Cardiac muscle cell (in vitro differentiated cells and primary cell): Measurements from ENCODE around the gene LPAR1. TPM values are rescaled to one million over a fixed set of nuclear protein-coding genes. Genes with fewer than 3 reads are reported as not detected.

Experiments
- DNase-seq, 2 donors: peaks; one replicate each; pipeline versions ENCODE4 v3.0.0 to v3.0.0-alpha.2; 2010 to 2017; ENCODE audit warnings: low read depth in 1 of 2, low spot score in 1 of 2
- H3K27ac ChIP-seq: fragments of 200-600 bp; sonication (generic); 2 replicates; pipeline ENCODE4 v1.5.1; 2016
- H3K27me3 ChIP-seq: fragments of 200-600 bp; sonication (generic); 2 replicates; pipeline ENCODE4 v1.6.0; 2016; ENCODE audit warnings: control low read depth
- H3K36me3 ChIP-seq: fragments of 200-600 bp; sonication (generic); 2 replicates; pipeline ENCODE4 v1.5.1; 2016; ENCODE audit warnings: control low read depth
- H3K4me1 ChIP-seq: fragments of 200-600 bp; sonication (generic); 2 replicates; pipeline ENCODE4 v1.8.1; 2017; ENCODE audit warnings: low read depth, mild to moderate bottlenecking, mixed run types
- H3K4me3 ChIP-seq: fragments of 200-600 bp; sonication (generic); 2 replicates; pipeline ENCODE4 v1.5.1; 2016; ENCODE audit warnings: mild to moderate bottlenecking
- H3K9me3 ChIP-seq: fragments of 200-600 bp; sonication (generic); 2 replicates; pipeline ENCODE4 v1.5.1; 2017; ENCODE audit warnings: low read depth, mild to moderate bottlenecking, control low read depth
- CTCF ChIP-seq: IDR thresholded peaks from 2 replicates; pipeline ENCODE4 v1.5.1; 2012; ENCODE audit warnings: low read depth, mild to moderate bottlenecking, low read length
- polyA plus RNA-seq: library from polyadenylated mRNA; unstranded; fragments of >200 nt; fragmentation: Nextera tagmentation; extraction: Ambion mirVana; gene quantifications from 2 replicates; pipeline ENCODE4 v1.2.1, GENCODE V29; 2016
- total RNA-seq: library from RNA; depleted of rRNA; stranded (reverse); fragments of >200 nt; gene quantifications from 2 replicates; pipeline ENCODE4 v1.2.3, GENCODE V29; 2016

LPAR1 gene
- total and polyA plus RNA-seq, 2 experiments from 2014 or later: 0.77 to 1.9 TPM

- Histone ChIP-seq H3K9me3 (no peaks in the 10 kb centered on the region), H3K36me3 (no peaks in the 10 kb centered on the region), H3K4me1 (no peaks in the 10 kb centered on the region), H3K27ac (no peak overlapping the region), H3K4me3 (no peak overlapping the region), H3K27me3 (no peaks in the 10 kb centered on the region)
- DNase-seq: no peak
- no peak for TF ChIP-seq CTCF
These were observed 25.1 kb upstream of the LPAR1 start for GRCh38 chr9:111063332-111063731.

GRCh38 chr9:111058166-111058565 lies 19.9 kb upstream of the LPAR1 start:
- TF ChIP-seq CTCF: no peak

GRCh38 chr9:111056538-111056937 lies 18.3 kb upstream of the LPAR1 start:
- no peak overlapping the region for H3K27ac ChIP-seq
- H3K4me1 ChIP-seq: no peaks in the 10 kb centered on the region
- H3K9me3 ChIP-seq: no peaks in the 10 kb centered on the region
- no peak overlapping the region for H3K4me3 ChIP-seq
- no peaks in the 10 kb centered on the region for H3K36me3 ChIP-seq
- peak in 1 of 2 donors; percentile 61 for DNase-seq
- no peak for TF ChIP-seq CTCF
- no peaks in the 10 kb centered on the region for H3K27me3 ChIP-seq

More at GRCh38 chr9:111058166-111058565, 19.9 kb upstream of the LPAR1 start:
- Histone ChIP-seq H3K36me3 (no peaks in the 10 kb centered on the region), H3K4me3 (no peak overlapping the region), H3K27ac (no peak overlapping the region), H3K27me3 (no peaks in the 10 kb centered on the region), H3K4me1 (no peaks in the 10 kb centered on the region), H3K9me3 (no peaks in the 10 kb centered on the region)
- DNase-seq: no peak

GRCh38 chr9:111052791-111053190 lies 14.5 kb upstream of the LPAR1 start:
- Histone ChIP-seq H3K36me3 (no peaks in the 10 kb centered on the region), H3K4me3 (no peak overlapping the region), H3K4me1 (no peaks in the 10 kb centered on the region), H3K9me3 (no peaks in the 10 kb centered on the region), H3K27ac (no peak overlapping the region), H3K27me3 (no peaks in the 10 kb centered on the region)
- no peak for TF ChIP-seq CTCF
- DNase-seq: no peak

GRCh38 chr9:111051400-111051799 lies 13.1 kb upstream of the LPAR1 start:
- DNase-seq: no peak
- Histone ChIP-seq H3K27me3 (no peaks in the 10 kb centered on the region), H3K27ac (no peak overlapping the region)

More at GRCh38 chr9:111051400-111051799, 13.1 kb upstream of the LPAR1 start:
- Histone ChIP-seq H3K9me3 (no peaks in the 10 kb centered on the region), H3K4me3 (no peak overlapping the region), H3K36me3 (no peaks in the 10 kb centered on the region), H3K4me1 (no peaks in the 10 kb centered on the region)
- TF ChIP-seq CTCF: no peak
